Head of caudate nucleus (tissue), 42 donors: ENCODE measurements around the gene C6orf136.

ENCODE experiments used
- DNase-seq, 42 donors: peaks; one replicate each; pipeline versions ENCODE4 v3.0.0 to v3.0.0-alpha.2; 2020 to 2021; ENCODE audit warnings: mixed read lengths in 7 of 42
- intact Hi-C: fragments of 100-400 bp; cut with DNase I; formaldehyde crosslinking; loops from one replicate; pipeline ENCODE4 v1.15.0; 2022

C6orf136 gene

DNA sequence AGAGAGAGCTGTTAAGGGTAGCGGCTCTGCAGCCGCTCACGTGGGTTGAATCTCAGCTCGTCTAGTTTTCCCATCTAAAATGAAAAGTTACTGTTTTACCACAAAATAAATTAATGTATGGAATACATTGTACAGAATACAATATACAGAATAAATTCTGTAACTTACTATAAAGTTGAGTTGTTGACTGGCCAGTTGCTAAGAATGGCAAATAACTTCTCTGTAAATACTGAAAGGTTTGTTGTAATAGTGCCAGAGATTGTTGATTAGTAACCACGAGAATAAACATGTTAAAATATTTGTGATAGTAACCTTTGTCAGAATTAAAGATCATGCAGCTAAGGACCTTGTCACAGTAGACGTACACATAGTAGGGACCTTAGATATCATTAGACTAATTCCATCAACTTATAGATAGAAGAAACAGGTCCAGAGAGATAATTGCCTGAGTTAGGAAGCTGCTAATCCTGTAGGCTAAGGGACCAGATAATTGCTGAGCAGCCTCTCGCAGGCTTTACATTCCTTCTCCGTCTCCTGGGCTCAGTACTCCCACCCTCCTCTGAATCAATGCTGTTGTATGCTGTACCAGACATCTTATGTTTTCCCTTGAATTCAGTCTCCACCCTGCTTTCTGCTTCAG is 44.4 kb downstream of the C6orf136 start:
- intact Hi-C loops = loop anchor here (2.0 kb wide), 1 partner anchor 25 kb away; the partner anchor contains the start of gene MDC1
- no peak for DNase-seq

DNA sequence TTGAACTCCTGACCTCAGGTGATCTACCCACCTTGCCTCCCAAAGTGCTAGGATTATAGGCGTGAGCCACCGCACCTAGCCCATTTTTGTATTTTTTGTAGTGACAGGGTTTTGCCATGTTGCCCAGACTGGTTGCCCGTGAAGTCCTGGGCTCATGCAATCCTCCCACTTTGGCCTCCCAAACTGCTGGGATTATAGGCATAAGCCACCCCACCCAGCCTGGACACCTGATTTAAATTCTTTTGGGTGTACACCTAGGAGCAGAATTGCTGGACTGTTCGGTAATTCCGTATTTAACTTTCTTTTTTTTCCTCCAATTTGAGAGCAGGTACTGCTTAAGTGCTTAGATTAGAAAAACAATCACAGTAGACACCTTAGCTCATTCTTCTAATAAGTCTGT is 49.5 kb downstream of the C6orf136 start:
- no peak for DNase-seq
- intact Hi-C loops = no loop called here

DNA sequence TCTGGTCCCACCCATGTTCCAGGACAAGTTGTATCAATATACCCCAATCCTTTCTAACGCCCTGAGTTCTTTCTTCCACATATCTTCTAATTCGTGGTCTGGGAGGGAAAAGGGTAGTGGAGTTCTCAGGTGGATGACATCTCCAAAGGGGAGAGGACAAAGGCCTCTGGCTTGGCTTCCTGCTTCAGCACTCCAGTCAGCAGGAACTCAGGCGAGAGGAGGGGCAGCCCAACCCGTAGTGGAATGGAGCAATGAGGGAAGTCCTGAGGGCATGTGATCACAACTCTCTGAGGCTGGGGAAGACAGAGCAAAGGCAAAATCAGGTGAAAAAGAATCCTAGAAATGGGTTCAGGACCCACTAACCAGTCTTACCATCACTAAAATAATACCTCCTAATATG is 53.4 kb downstream of the C6orf136 start:
- DNase-seq = no peak
- intact Hi-C loops = no loop called here
